ENCODE measurements around the gene VEGFB.

The VEGFB gene

GRCh38 chr11:64233913-64234586 is at the start of gene VEGFB:
VEGFB (plus strand) TSS chr11:64234584; CDS start chr11:64234834, 250 bp downstream.
- peak within 1 kb of the TSS; percentile 48 for H3K4me3 ChIP-seq (ENCODE audit: low read depth, low read length)

- peak overlapping the region; percentile 94 for H3K4me3 ChIP-seq (ENCODE audit: low read depth, low read length)
Observed at GRCh38 chr11:64185175-64185692, 49.1 kb upstream of the VEGFB start.

GRCh38 chr11:64185693-64186491 is 48.5 kb upstream of the VEGFB start, which contains the start of gene STIP1:
STIP1 (plus strand) TSS chr11:64186171; CDS start chr11:64186262, 91 bp downstream.
- peak within 1 kb of the TSS; percentile 94 for H3K4me3 ChIP-seq (ENCODE audit: low read depth, low read length)

- no peak overlapping the region for H3K4me3 ChIP-seq (ENCODE audit: low read depth, low read length)
Observed at GRCh38 chr11:64186492-64187165, 47.8 kb upstream of the VEGFB start.

- no peak overlapping the region for H3K4me3 ChIP-seq (ENCODE audit: low read depth, low read length)
Observed at GRCh38 chr11:64192434-64192833, 42.0 kb upstream of the VEGFB start.

GRCh38 chr11:64196626-64197025 is 37.8 kb upstream of the VEGFB start:
- H3K4me3 ChIP-seq (ENCODE audit: low read depth, low read length) = no peak overlapping the region

GRCh38 chr11:64198511-64198910 is 35.9 kb upstream of the VEGFB start:
- H3K4me3 ChIP-seq (ENCODE audit: low read depth, low read length) = no peak overlapping the region

- H3K4me3 ChIP-seq (ENCODE audit: low read depth, low read length) = no peak overlapping the region
Observed at GRCh38 chr11:64201543-64201942, 32.8 kb upstream of the VEGFB start.

GRCh38 chr11:64202992-64203391 is 31.4 kb upstream of the VEGFB start:
- no peak overlapping the region for H3K4me3 ChIP-seq (ENCODE audit: low read depth, low read length)

GRCh38 chr11:64203421-64204079 is 30.8 kb upstream of the VEGFB start:
- H3K4me3 ChIP-seq (ENCODE audit: low read depth, low read length) = no peak overlapping the region

GRCh38 chr11:64204080-64204440 is 30.3 kb upstream of the VEGFB start:
- H3K4me3 ChIP-seq (ENCODE audit: low read depth, low read length) = no peak overlapping the region

GRCh38 chr11:64204464-64204989 is 29.9 kb upstream of the VEGFB start:
- no peak overlapping the region for H3K4me3 ChIP-seq (ENCODE audit: low read depth, low read length)

GRCh38 chr11:64206457-64207255 is 27.7 kb upstream of the VEGFB start, which contains the start of gene FERMT3:
FERMT3 (plus strand) TSS chr11:64206721; CDS start chr11:64207365, 644 bp downstream.
- no peak within 1 kb of the TSS for H3K4me3 ChIP-seq (ENCODE audit: low read depth, low read length)

- no peak overlapping the region for H3K4me3 ChIP-seq (ENCODE audit: low read depth, low read length)
Observed at GRCh38 chr11:64207256-64208085, 26.9 kb upstream of the VEGFB start.

GRCh38 chr11:64208086-64208795 is 26.1 kb upstream of the VEGFB start:
- no peak overlapping the region for H3K4me3 ChIP-seq (ENCODE audit: low read depth, low read length)

- H3K4me3 ChIP-seq (ENCODE audit: low read depth, low read length) = no peak overlapping the region
Observed at GRCh38 chr11:64208796-64209562, 25.4 kb upstream of the VEGFB start.

- H3K4me3 ChIP-seq (ENCODE audit: low read depth, low read length) = no peak overlapping the region
Observed at GRCh38 chr11:64209563-64209843, 24.9 kb upstream of the VEGFB start.

Data from iPS-11a (cell line).